Measurements from ENCODE around the gene SCYL1.

- no peak for TF ChIP-seq EZH2phosphoT487 (IDR thresholded peaks at IDR 0.05)
- TF ChIP-seq CTCF (IDR thresholded peaks at IDR 0.05), result no peak
Observed at GRCh38 chr11:65529475-65530156, 4.7 kb downstream of the SCYL1 start.

Measured in neural progenitor cell (in vitro differentiated cells).